Nephron progenitor cell (in vitro differentiated cells): ENCODE data around the gene GSPT1.
"Not testable (repeated sequence)": the region's sequence is repeated elsewhere in the genome, so short reads cannot be mapped to it uniquely, and the experiment has no call there.

Experiments used
- DNase-seq: peaks from one replicate; pipeline ENCODE4 v3.0.0; 2021
- H3K27ac Mint-ChIP-seq: 2 replicates; pipeline ENCODE4 v1.8.0; 2021; ENCODE audit warnings: mild to moderate bottlenecking, moderate library complexity, mixed read lengths
- H3K27me3 Mint-ChIP-seq: 2 replicates; pipeline ENCODE4 v1.8.0; 2021; ENCODE audit warnings: mild to moderate bottlenecking, low read depth, mixed read lengths; ENCODE audit not compliant: poor library complexity
- H3K36me3 Mint-ChIP-seq: 2 replicates; pipeline ENCODE4 v1.8.0; 2021; ENCODE audit warnings: low read depth, mixed read lengths
- H3K4me1 Mint-ChIP-seq: 2 replicates; pipeline ENCODE4 v1.8.0; 2021; ENCODE audit warnings: mixed read lengths
- H3K4me3 Mint-ChIP-seq: 2 replicates; pipeline ENCODE4 v1.8.0; 2021; ENCODE audit warnings: mild to moderate bottlenecking, moderate library complexity, mixed read lengths
- H3K9me3 Mint-ChIP-seq: 2 replicates; pipeline ENCODE4 v1.8.0; 2021; ENCODE audit warnings: mild to moderate bottlenecking, moderate library complexity, mixed read lengths
- TF ChIP-seq, protein P1 (sequence below): fragments of 200-600 bp; sonication (generic); IDR thresholded peaks from 2 replicates; pipeline ENCODE4 v1.5.0; 2021; ENCODE audit warnings: antibody characterized with exemption

GSPT1 gene

DNA sequence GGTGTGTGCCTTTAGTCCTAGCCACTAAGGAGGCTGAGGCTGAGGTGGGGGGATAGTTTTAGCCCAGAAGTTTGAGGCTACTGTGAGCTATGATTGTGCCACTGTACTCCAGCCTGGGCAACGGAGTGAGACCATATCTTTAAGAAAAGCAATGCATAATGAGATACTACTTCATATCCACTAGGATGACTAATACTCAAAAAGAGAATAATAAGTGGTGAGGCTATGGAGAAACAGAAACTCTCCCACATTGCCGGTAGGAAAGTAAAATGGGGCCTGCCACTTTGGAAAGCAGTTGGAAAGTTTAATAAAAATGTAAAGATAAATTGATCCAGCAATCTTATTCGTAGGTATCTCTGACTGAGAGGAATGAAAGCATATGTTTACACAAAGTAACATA lies 30.7 kb upstream of the GSPT1 start:
- Mint-ChIP-seq H3K9me3 (no peaks in the 10 kb centered on the region), H3K27me3 (no peaks in the 10 kb centered on the region), H3K36me3 (no peaks in the 10 kb centered on the region), H3K4me1 (peaks cover 24% of the 10 kb centered on the region), H3K27ac (no peak overlapping the region), H3K4me3 (no peak overlapping the region)
- TF ChIP-seq, protein P1, sequence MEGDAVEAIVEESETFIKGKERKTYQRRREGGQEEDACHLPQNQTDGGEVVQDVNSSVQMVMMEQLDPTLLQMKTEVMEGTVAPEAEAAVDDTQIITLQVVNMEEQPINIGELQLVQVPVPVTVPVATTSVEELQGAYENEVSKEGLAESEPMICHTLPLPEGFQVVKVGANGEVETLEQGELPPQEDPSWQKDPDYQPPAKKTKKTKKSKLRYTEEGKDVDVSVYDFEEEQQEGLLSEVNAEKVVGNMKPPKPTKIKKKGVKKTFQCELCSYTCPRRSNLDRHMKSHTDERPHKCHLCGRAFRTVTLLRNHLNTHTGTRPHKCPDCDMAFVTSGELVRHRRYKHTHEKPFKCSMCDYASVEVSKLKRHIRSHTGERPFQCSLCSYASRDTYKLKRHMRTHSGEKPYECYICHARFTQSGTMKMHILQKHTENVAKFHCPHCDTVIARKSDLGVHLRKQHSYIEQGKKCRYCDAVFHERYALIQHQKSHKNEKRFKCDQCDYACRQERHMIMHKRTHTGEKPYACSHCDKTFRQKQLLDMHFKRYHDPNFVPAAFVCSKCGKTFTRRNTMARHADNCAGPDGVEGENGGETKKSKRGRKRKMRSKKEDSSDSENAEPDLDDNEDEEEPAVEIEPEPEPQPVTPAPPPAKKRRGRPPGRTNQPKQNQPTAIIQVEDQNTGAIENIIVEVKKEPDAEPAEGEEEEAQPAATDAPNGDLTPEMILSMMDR, result no peak
- no peak for DNase-seq

DNA sequence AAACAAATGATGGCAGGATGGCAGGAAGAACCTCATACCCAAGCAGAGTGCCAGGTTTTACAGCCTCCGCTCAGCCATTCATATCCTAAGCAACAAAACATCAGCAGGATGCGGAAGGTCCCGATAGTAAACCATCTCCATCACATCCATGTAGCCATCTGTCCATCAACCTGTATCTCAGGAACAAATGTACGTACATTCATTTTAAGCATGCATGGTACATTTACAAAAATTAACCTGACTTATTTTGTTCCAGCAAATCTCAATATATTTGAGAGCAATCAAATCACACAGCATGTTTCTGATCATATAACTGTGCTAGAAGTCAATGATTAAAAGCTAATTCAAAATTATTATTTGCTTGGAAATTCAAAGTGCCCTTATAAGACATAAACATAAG lies 26.2 kb upstream of the GSPT1 start, which contains the start of gene NPIPB2:
Gene NPIPB2, minus strand, starts transcription at position 101 of the 400 bp plus-strand sequence. Its CDS starts 0 bp downstream, at position 101.
- H3K4me3 Mint-ChIP-seq, H3K9me3 Mint-ChIP-seq, H3K27me3 Mint-ChIP-seq, H3K36me3 Mint-ChIP-seq, H3K27ac Mint-ChIP-seq, H3K4me1 Mint-ChIP-seq, DNase-seq: not testable (repeated sequence)

DNA sequence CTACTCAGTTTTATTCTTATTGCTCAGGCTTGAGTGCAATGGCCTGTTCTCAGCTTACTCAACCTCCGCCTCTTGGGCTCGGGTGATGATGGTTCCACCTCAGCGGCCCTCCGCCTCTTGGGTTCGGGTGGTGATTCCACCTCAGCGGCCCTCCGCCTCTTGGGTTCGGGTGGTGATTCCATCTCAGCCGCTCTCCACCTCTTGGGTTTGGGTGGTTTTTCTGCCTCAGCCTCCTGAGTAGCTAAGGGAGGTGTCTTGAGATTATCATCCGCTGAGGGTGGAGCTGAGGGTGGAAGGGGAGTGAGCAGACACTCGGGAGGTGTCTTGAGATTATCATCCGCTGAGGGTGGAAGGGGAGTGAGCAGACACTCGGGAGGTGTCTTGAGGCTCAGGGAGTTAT lies 11.6 kb upstream of the GSPT1 start:
- H3K4me3 Mint-ChIP-seq, H3K4me1 Mint-ChIP-seq, DNase-seq, H3K27me3 Mint-ChIP-seq, H3K36me3 Mint-ChIP-seq, H3K27ac Mint-ChIP-seq, H3K9me3 Mint-ChIP-seq: not testable (repeated sequence)

DNA sequence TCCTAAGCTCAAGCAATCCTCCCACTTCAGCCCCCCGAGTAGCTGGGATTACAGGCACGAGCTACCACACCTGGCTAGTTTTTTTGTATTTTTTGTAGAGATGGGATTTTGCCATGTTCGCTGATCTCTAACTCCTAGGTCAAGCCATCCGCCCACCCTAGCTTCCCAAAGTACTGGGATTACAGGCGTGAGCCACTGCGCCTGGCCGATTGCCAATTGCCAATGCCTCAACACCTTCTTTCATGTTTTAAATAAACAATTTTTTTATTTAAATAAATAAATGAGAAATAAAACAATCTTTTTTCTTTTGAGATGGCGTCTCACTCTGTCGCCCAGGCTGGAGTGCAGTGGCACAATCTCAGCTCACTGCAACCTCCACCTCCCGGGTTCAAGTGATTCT lies 8.3 kb upstream of the GSPT1 start:
- H3K36me3 Mint-ChIP-seq, H3K9me3 Mint-ChIP-seq, H3K27ac Mint-ChIP-seq, DNase-seq, H3K4me3 Mint-ChIP-seq, H3K4me1 Mint-ChIP-seq: not testable (repeated sequence)
- peaks cover 18% of the 10 kb centered on the region for H3K27me3 Mint-ChIP-seq

DNA sequence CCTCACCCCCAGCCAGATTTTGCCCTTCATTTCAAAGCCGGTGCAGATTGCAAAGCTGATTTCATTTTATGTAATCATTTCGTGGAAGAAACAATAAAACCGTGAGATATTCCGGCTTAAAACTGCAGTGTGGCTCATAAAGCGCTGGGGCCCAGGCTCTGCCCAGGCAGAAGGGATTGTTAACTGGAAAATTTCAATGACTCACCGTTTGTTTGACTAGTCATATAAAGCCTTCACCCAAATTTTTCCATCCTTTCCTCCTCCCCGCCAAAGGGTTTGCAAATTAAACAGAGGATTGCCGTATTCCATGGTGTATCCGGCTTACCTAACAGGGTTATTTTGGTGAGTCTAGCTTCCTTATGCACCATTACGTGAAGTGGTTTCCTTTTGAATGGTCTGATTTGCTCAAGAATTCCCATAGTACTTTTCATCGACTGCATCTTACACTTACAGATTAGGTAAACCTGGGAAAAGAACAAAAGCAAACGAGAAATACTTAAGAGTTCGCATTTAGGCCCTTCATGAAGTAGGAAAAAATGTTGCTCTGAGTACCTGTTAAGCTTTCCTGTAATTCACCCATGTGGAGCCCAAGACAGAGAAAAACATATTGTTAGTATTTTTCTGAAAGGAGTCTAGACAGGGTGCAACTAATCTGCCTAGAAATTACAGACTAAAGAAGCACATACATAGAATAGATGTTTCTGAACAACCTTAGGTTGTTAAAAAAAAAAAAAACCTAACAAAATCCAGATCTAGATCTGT lies 949 bp upstream of the GSPT1 start:
- peaks cover 37% of the 10 kb centered on the region for H3K4me1 Mint-ChIP-seq
- peaks cover 20% of the 10 kb centered on the region for H3K27me3 Mint-ChIP-seq
- TF ChIP-seq, protein P1, result no peak
- H3K36me3 Mint-ChIP-seq, result no peaks in the 10 kb centered on the region
- no peaks in the 10 kb centered on the region for H3K9me3 Mint-ChIP-seq
- peak overlapping the region; percentile 59 for H3K27ac Mint-ChIP-seq
- H3K4me3 Mint-ChIP-seq, result peak overlapping the region; percentile 78
- no peak for DNase-seq

DNA sequence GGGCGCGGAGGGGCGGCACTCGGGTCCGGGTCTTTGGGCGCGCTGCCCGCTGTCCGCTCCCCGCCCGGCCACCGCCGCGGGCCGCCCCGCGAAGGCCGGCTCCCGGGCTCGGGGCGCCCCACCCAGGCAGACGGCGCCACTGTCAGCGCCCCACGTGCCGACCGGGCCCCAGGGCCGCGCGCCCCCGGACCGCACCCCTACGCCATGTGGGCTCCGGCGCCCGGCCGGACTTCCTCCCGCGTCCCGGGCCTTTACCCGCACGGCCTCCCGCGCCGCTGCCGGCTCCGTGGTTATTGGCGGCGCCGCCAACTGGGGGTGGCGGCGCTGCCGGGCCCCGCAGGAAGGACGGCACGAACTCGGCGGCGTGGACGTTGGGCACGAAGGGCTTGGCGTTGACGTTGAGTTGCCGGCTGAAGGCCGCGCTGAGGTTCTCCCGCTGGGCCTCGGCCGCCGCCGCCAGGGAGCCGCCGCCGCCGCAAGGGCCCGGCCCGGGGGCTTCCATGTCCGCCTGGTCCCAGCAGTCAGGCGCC lies 577 bp downstream of the GSPT1 start:
- H3K36me3 Mint-ChIP-seq, result no peaks in the 10 kb centered on the region
- DNase-seq, result peak; percentile 57
- H3K27ac Mint-ChIP-seq, result peak overlapping the region; percentile 95
- peak overlapping the region; percentile 96 for H3K4me3 Mint-ChIP-seq
- H3K9me3 Mint-ChIP-seq, result no peaks in the 10 kb centered on the region
- H3K4me1 Mint-ChIP-seq, result peaks cover 47% of the 10 kb centered on the region
- TF ChIP-seq, protein P1, result no peak
- peaks cover 14% of the 10 kb centered on the region for H3K27me3 Mint-ChIP-seq

DNA sequence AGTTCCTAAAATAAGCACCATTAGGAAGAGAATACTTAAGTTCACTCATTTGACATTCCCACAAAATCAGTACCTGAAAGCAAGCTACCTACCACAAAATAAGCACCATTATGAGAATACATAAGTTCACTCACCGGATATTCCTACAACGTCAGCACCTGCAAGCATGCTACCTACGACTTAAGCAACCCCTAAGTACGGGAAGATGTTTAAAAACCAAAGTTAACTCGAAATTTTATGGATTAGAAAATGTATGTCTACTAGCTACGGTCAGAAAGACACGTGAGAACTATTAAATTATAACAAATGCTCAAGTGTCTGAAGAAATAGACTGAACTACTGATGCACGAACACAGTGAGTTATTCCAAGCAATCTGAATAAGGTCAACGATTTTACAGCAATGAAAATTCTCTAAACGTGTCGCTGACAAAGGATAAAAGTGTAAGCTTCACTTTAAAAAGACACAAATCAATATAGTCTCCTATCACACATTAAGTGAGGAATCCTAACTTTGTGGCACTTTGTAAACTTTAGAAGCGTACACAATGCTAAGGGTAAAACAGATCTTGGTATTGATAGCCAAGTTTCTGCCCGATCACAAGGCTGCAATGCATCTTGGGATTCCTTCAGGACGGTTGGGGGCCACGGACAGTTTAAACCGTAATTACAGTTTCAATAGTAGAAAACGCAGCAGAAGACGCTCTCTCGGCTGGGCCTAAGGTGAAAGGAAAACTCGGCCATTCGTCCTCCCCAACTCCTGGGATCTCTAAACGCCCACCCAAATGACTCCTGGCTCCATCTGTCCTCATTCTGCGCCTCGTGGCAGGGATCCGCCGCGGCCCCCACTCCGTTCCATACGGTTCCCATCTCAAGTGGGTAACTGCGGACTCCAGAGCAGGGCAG lies 1.3 kb downstream of the GSPT1 start:
- Mint-ChIP-seq H3K27ac (peak overlapping the region; percentile 95), H3K9me3 (no peaks in the 10 kb centered on the region), H3K4me3 (peak overlapping the region; percentile 96), H3K4me1 (peaks cover 54% of the 10 kb centered on the region), H3K27me3 (peaks cover 7% of the 10 kb centered on the region), H3K36me3 (peaks cover 3% of the 10 kb centered on the region)
- no peak for DNase-seq
- TF ChIP-seq, protein P1, result no peak
